NOMO-1 treated with DMSO at 0.1 percent for 48 hours (cell line): ENCODE results near the gene AOPEP.

ENCODE experiments used
- DNase-seq: peaks from one replicate; lab custom pipeline; 2025; ENCODE audit not compliant: unreplicated experiment; lab: John Stamatoyannopoulos, UW

The AOPEP gene

DNA sequence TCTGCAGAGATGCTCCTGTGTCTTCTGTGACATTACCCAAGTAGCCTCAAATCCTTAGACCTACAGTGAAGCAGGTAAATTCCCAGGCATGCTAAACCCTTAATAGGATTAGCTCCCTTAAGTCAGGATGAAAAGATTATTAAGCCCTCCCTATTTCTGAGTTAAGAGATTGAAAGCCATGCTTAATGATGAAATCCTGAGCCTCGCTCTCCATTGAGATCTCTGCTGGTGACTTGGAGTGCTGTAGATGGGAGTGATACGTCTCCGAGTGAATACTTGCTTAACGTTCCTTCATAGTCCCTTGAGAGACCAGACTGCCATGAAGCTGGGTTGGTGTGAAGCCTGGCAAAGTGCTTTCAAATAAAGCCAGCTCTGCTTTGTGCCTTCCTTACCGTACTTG, 34.2 kb downstream of the AOPEP start:
- no peak for DNase-seq

DNA sequence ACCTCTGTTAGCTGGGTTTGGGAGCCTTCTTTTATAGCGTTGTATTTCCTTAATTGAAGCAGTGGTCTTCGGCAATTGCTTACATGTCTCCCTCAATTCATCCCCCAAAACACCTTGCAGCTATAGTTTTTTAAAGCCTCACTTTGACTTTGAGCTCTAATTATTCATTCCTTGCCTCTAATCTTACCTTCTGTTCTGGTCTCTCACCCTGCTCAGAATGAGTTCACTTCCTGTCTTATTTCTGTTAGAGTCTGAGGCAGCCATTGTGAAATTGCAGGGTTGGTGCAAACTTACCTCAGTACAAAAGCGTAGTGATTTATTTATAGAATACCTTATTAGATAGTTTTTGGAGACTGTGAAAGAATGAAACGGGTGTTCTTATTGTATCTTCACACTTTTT, 35.0 kb downstream of the AOPEP start:
- peak; percentile 64 for DNase-seq

DNA sequence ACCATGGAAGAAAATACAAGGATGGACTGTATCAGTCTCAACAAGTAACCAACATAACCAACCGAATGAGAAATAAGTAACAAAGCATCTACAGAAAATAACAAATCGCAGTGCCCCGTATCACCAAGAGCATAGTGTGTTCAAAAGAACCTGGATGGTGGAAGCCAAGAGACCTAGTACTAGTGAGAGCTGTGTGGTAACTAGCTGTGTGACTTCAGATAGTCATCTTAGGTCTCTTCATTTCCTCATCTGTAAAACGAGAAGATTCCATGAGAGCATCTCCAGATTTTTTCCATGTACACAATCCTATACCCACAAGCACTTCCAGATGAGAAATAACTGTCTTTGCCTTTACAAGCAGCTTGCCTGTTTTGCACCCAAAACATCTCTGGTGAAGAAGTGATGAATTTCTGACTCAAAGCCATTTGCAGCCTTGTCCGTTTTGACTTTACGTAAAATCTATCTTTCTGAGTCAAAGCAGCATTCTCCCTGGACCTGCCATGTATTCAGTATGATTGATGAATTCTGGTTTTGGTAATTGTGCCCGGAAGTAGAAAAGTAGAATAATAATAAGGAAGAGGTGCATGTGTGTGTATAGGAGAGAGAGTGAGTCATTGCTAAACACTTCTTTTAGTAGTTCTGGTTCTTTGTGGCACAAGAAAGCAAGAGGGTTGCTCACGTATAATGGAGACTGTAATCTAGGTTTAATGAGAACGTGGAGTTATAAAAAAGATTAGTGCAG, 41.0 kb downstream of the AOPEP start:
- peak; percentile 61 for DNase-seq

DNA sequence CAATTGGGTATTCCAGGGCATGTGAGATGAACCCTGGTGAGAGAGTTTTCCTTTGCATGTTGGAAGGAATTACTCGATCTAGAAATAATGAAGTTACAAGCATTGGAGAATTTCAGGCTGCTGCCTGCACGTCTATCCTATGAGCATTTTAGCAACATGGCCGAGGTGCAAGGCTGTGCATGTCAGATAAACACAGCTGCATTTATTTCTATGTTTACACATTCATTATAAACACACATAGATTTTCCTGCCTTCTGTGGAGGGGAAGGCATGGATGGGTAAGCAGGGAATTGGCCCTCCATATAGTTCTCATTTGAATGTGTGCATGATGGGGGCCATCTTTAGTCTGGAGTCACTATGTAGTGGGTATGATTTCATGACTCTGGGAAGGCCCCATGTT, 42.3 kb downstream of the AOPEP start:
- DNase-seq: no peak

DNA sequence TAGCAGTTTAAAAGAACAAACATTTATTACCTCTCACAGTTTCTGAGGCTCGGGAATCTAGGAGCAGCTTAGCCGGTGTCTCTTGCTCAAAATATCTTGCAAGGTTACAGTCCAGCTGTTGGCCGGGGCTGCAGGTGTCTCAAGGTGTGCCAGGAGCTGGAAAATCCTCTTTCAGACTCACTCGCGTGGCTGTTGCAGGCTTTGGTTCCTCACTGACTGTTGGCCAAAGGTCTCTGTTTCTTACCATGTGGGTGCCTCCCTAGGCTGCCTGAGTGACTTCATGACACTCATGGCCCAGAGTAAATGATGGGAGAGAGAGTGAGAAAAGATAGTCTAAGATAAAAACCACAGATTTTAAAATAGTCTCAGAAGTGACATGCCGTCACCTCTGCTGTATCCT, 43.8 kb downstream of the AOPEP start:
- no peak for DNase-seq

DNA sequence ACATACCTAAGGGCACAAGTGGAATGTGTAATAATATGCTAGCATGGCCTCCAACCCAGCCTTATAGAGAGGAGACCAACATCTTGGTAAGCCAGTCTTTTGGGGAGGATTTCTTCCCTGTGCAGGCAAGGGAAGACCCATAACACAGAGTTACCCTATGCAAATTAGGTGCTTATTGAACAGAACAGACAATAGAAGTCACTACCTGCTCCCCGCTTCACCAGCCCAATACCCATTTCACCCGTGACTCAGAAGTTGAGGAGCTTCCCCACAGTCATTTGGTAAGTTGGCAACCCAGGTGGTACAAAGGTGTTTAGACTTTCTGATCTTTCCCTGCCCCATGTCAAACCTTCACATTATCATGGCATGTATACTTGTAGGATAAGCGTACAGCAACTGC, 44.6 kb downstream of the AOPEP start:
- DNase-seq: no peak

DNA sequence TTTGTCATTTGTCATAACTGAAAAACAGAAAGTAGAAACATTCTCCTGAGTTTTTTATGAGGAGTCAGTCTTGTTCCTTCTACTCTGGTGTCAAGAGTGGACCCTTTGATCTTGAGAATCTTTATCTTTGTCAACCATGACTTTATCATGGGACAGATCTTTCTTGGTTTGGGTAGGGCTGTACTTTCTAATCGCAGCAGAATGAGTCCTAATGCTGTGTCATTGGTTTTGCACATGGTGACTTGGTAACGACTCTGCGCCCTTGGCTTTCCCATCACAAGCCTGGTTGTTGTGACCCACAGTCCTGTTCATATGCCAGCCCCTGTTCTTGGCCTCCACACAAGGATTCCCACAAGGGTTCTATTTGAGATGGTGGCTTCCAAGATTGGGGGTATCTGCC, 45.6 kb downstream of the AOPEP start:
- DNase-seq: no peak

DNA sequence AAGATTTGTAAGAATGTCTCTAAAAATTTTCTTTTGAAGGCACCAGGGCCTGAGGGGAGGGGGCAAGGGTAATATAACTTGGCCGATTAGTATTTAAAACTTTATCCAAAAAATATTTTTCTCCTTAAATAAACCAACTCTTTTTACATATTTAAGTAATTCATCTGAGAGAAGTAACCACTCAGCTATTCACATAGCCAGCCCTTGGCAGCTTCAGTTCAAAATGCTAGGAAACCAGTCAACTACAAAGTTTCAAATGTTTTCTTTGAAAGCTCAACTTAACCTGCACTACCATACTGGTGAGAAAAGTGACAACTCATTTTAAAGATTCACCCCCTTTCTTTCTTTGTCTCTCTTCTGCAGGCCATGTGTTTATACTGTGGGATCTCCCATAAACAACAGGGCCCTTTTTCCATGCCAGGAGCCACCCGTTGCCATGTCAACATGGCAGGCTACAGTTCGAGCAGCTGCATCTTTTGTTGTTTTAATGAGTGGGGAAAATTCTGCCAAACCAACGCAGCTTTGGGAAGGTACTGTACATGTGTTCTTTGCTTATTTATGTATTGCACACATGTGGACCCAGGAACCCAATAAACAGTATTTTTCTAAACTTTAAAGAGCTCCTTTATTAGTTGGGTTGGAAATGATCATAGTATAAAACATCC, 46.3 kb downstream of the AOPEP start:
- no peak for DNase-seq

DNA sequence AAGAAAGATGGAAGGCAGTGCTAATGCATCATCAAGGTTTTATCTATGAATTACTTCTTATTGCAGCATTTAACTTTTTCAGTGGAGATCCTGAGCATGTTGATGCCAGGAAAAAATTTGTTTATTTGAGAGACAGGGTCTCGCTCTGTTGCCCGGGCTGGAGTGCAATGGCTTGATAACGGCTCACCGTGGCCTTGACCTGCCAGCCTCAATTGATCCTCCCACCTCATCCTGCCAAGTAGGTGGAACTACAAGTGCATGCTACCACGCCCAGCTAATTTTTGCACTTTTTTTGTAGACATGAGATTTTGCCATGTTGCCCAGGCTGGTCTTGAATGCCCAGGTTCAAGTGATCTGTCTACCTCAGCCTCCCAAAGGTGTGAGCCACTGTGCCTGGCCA, 47.2 kb downstream of the AOPEP start:
- DNase-seq: no peak

DNA sequence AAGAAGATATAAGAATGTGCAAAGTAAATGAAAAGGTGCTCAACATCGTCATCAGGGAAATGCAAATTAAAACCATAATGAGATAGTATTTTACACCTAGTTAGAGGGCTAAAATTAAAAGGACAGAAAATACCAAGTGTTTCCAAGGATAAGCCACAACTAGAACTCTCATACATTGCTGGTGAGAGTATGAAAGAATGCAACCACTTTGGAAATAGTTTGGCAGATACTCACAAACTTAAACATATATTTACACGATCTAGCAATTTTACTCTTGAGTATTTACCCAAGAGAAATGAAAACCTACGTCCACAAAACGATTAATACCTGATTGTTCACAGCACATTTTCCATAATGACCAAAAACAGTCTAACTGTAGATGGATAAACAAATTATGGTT, 51.5 kb downstream of the AOPEP start:
- DNase-seq: no peak

DNA sequence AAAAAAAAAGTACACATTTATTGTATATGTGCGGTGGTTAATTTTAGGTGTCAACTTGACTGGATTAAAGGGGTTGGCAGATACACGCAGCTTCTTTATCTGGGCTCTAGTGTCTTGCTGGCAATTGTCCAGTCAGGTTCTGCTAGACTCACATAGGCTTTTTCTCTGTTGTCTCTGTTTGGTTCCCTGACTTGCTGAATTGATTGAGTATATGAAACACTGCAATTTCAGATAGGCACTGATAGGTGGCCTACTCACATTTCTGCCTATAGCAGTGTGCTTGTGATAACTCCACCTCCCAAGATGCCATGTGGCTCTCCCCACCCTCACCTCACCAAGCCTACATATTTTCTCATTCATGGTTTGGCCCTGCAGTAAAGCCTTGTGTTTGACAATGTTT, 52.5 kb downstream of the AOPEP start:
- DNase-seq: no peak

DNA sequence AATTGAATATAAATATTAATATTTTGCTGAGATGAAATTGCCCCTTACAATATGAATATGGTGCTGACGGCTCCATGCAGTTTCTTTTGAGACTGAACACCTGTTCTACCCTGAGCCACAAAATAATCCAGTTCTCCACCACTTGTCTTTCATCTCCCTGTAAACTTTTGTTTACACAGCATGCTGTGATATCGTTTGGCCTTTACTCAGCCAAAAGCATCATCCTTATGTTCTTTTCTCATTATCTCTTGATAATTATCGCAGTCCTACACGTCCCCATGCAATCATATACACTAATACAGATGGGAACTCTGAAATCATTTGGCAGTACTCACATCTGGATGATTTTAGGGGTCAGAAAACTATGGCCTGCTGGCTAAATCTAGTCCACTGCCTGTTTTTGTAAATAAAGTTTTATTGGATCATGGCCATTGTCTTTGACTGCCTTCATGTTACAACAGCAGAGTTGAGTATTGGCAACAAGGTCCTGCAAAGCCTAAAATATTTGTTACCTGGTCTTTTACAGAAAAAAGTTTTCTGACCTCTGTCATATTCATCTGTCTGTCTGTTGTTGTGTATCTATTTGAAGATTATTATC, 53.3 kb downstream of the AOPEP start:
- no peak for DNase-seq

DNA sequence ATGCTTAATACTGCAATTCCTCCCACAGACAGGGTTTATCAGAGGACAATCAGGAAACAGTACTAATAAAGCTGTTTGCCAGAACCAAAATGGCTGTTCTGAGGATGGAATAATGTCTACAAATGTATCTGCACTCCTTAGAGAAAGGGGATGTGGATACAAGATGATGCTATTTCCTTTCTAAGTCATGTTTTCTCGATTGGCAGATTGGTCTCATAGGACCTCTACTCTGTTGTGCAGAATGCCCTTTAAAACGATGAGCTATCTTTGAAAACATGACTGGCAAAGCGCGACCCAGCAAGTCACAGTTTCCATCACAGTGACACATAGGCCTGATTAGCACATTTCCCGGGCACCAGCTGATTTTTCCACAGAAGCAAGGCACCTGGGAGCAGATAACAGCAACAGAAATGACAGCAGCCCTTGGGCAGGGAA, 54.0 kb downstream of the AOPEP start:
- DNase-seq: no peak

DNA sequence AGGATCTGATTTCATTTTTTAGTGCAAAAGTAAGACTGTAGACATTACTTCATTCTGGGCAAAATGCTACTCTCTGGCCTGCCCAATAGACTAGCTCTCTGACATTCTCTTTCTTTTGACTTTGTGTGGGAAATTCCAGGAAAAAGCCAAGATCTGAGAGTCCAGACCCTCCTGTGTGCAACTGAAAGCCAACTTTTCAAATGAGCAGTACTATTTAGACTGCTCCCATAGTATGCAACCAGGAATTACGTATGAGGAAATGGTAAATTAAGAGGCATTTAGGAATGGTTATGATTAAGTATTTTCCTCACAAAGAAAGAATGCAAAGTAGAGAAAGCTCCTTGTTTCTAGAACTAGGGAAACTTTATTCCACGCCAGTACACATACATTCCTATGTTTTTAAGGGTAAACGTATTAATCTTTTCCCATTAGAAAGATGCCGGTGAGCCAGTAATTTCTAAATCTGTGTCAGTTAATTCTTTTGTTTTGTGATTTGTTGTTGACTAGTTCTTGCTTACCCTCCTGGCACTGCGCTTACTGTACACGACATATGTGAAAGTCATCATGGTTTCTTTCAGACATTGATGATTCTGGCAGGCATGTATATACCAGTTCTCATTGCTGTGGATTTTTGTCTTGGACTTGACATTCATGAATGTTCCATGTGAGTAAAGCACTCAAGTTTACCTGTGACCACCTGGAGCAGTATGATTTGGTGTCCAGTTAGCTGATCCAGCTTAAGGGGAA, 56.0 kb downstream of the AOPEP start:
- DNase-seq: no peak

DNA sequence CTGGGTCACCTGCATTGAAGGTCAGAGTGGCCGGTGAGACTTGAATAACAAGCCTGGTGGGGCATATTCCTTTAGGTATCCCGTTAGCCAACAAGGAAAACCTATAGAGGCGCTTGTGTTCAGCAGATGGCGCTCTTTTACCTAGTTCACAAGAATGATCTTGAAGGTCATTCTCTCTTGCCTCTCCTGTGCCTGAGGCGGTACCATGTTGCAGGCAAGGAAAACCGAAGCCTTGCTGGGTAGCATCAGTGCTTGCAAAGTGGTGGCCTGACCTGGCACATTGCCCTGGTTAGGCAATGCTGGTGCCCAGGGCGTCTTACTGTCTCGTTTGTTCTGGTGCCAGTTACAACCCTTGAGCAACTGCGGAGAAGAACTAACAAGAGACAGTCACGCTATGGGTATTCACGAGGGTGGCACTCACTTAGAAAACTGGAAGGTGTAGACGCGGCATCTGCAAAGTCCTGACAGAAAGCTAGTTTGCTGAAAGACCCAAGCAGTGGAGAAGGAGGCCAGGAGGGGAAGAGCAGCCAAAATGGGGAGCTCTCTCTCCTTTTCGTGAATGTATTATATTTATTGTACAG, 56.7 kb downstream of the AOPEP start:
- DNase-seq: peak; percentile 47

DNA sequence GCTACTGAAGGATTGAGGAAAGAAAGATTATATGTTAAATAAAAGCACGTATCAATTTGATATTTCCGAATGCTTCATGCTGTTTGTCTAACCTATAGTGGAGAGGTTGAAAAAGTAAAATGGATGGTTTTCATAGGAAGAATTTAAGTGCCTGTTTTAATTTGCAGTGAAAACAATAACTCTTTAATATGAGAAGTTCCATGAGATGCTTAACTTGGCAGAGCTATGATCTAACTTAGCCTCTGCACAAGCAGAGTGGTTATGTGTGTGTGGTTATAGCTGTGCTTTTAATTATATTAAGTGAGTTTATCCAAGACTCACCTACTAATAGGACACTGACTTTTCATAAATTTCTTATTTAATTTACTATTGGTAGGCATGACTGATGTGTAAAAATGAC, 57.4 kb downstream of the AOPEP start:
- DNase-seq: no peak

DNA sequence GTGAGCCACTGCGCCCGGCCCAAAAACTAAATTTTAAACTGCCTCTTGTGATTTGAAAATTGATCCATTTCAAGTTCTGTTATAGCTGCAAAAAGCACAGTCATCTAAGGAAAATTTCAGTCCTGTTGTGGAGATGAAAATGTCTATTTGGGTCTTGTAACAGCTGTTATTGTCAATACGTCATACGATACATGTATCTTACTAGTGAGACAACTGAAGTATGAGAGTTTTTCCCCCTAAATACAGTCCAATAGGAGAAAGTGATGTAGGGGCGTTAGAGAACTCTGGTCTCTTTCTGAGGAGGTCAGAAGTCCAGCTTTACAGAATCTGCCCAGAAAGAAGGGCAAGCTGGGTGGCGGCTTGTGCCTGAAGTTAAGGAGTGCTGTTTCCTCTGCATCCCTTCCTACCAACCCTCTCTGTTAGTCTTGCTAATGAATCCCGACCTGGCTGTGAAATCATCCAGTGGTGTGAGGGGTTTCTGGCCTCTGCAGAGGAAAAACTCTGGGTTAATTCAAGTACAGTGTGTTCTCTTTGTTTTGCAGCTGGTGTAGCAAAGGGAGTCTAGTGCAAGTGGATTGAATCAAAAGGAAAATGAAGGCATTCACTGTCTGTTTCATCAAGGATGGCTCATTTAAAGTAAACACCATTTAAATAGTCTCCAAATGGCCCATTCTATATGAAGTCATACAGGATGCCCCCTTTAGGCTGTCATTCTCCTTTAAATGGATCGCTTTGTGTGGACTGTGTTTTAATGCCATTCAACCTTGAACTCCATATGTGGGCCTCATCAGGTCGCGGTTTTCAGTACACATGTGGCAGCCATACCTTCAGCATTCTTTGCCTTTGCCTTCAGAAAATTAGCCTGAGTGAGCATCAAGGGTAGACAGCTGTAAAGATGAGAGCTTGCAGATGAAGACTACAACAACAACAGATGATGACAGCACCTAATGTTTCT, 59.0 kb downstream of the AOPEP start:
- no peak for DNase-seq

DNA sequence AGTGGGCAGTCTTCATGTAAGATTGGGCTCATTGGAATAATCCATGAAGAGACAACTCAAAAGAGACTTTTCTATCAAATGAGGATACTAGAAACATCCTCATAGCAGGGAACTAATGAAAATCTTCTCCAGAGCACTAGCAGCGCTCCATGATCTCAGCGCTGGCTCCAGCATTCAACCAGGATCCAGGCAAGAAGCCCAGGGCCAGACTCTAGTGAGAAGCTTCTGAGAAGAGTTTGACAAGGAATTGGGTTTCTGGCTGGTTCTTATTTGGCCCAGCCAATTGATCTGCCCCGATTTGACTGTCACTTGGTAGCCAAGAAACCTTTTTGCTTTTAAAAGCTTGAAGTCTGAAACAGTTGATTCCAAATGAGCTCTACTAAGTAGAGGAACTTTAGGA, 60.1 kb downstream of the AOPEP start:
- DNase-seq: no peak

DNA sequence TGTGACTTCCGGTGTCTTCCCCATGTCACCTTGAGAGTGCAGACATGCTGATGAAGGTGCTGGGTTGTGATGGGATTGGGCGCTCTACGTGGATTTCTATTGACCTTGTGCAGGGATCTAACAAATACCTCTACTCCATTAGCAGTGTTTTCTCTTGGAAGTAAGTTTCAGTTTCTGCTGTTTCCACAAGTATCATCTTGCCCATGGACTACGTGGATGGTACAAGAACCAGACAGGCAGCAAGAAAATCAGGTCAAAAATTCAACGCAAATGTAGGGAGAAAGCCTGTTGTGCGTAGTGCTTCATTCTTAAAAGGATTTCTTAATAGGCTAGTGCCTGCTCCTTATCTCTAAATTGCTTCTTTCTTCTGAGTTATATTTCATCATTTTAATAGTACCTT, 60.8 kb downstream of the AOPEP start:
- DNase-seq: no peak

DNA sequence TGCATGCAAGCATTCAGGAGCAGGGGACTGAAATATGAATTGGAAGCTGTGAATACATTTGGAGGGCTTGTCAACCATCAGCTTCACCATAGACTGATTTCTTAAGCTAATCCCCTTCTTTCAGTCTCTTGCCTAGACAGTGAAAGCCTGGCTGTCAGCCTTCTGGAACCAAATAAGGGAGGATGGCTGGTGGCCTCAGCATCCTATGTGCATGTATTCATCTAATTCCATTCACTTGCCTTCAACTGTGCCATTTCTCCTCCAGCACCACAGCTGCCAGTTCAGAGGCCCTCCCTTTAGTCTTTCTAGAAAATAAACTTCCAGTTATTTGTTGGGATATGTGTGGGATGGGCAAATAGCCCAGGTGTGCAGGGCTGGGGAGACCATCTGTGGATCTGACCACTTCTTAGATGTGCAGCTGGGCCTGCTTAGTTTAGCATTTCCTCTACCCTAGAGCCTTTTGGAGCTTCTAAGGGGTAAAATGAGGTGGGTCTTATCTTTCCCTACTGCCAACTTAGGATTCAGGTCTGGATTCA, 62.1 kb downstream of the AOPEP start:
- DNase-seq: no peak
